ENCODE measurements around the gene PIWIL1.

GRCh38 chr12:130288691-130289090 lies 49.0 kb upstream of the PIWIL1 start:
- TF ChIP-seq CTCF (IDR thresholded peaks at IDR 0.05; ENCODE audit: low read length), result no peak
- no peak for TF ChIP-seq EZH2 (IDR thresholded peaks at IDR 0.05; ENCODE audit: borderline replicate concordance, low read length)
